ENCODE results near the gene CSRNP2.

The CSRNP2 gene

DNA sequence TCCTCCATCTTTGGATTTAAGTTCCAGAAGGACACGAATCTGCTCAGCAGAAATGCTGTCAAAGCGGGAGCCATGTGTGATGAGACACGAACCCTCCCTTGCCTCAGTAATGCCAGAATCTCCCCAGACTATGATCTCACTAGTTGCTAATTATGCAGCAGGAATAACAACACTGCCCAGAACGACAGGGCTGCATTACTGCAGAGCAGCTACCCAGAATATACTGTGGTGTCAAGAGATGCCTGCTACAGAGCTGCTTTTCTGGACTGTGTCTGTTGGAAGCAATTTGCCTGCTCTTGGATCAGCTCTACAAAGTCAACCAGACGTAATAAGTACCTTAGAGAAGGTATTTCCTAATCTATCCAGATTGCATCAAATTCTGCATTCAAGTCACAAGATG is 5.5 kb downstream of the CSRNP2 start:
- no peak for DNase-seq

DNA sequence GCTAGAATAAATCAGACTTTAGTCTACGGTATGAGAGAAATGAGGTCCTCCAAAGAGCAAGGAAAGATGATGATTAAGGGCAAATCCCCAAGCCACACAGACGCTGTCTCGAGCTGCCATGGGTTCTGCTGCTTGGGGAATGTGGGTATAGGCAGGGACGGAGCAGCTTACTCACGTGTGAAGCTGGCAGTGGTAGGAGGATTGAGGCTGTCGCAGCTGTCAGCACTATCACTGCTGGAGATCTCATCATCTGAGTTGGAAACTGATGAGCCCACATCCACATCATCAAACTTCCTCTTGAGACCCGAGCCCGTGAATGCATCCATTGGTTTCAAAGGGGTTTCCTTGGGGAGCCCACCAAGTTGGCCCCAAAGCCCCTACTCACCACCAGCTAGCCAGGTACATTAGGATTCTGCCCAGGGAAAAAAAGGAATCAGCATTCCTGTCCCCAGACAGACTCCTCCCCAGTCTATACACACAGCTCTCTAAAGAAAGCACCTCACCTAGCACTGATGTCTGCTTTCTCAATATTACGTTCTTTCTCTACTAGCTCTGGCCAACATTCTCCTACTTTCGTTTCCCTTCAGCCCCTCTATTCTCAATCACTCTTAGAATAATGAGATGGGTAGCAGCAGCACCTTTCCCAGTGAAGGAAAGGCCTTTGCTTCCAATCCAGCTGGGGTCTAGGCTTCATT is 7.0 kb downstream of the CSRNP2 start:
- DNase-seq, result no peak

DNA sequence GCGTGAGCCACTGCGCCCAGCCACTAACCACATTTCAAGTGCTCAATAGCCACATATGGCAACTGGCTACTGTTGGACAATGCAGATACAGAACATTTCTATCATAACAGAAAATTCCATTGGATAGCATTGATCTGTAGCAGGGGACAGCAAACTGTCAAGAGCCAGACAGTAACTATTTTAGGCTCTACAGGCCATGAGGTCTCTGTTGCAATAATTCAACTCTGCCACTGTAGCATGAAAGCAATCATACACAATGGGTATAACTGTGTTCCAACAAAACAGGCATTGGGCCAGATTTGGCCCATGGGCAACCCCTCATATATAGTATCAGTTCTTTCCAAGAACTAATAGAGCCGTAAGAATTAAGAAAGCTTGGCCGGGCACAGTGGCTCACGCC is 8.0 kb downstream of the CSRNP2 start:
- DNase-seq, result no peak

DNA sequence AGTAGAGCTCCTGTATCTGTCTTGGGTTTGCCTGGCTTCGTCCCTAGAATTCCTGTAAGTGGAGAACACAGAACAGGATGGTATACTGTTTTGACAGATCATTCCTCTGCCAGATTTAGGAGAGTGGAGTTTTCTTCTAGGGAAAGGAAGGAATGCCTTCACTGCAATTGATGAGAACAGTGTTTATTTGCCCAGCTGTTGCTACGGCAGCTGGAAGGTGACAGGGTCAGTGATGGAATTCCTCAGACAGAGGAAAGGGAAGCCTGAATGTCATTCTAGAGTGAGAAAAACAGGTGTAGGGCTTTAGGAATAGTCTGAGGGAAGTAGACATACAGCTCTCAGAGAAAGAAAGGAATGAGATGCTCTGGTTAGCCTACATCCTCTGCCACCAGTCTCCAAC is 11.7 kb downstream of the CSRNP2 start:
- DNase-seq, result no peak

DNA sequence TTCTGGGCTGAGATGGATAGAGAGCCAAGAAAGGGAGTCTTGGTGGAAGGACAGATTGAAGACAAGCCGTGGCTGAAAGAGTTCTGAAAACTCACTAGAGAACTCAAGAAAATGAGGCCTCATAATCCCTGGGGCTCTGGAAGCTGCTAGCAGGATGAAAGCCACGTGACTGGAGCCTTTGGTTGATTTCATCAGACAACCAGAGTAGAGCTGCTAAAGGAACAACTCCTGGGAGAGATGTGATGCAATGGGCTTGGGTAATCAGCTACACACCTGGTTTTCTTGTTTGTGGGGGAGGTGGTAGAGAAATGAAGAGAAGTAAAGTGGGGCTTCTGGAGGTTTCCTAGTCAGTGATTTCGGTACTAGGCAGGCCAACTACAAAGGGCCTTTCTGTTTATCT is 13.4 kb downstream of the CSRNP2 start:
- DNase-seq, result no peak

DNA sequence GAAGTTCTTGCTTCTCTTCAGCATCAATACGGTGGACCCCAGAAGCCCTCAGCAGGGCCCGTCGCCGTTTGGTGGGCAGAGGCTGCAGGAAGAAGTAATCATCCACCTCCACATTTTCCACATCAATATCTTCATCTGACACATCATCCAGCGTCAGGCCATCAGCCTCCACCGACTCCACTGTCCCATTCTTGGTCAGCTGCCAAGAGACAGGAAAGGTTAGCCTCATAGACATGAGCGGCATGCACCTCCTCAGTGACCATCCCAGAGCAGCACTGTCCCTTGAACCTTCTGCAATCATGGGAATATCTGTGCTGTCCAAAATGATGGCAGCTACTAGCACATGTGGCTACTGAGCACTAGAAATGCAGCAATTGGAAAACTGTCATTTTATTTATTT is 15.6 kb downstream of the CSRNP2 start:
- no peak for DNase-seq

DNA sequence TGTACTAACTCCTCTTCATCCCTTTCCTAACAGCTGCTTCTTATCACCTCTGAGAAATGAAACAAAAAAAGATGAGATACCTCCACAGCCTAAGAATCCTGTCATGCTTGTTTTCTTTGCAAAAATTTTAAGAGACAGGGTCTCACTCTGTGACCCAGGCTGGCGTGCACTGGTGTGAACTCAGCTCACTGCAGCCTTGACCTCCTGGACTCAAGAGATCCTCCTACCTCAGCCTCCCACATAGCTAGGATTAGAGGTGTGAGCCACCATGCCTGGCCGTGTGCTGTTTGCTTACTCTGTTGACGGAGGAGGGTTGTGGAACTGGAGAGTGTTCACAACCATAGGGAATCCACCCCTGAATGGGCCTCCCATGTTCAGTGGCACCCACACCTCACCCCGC is 16.2 kb downstream of the CSRNP2 start:
- DNase-seq, result no peak

DNA sequence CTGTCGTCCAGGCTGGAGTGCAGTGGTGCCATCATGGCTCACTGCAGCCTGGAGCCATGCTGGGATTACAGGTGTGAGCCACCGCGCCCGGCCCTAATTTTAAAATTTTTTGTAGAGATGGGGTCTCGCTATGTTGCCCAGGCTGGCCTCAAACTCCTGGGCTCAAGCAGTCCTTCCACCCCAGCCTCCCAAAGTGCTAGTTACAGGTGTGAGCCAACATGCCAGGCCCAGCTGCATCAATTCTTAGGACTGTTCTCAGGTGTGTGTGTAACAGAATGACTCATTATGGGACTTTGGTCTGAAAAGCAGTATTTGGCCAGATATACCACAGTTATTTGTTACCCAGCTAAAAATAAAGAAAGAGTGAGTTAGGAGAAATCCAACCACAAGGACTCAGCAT is 17.9 kb downstream of the CSRNP2 start:
- DNase-seq, result no peak

DNA sequence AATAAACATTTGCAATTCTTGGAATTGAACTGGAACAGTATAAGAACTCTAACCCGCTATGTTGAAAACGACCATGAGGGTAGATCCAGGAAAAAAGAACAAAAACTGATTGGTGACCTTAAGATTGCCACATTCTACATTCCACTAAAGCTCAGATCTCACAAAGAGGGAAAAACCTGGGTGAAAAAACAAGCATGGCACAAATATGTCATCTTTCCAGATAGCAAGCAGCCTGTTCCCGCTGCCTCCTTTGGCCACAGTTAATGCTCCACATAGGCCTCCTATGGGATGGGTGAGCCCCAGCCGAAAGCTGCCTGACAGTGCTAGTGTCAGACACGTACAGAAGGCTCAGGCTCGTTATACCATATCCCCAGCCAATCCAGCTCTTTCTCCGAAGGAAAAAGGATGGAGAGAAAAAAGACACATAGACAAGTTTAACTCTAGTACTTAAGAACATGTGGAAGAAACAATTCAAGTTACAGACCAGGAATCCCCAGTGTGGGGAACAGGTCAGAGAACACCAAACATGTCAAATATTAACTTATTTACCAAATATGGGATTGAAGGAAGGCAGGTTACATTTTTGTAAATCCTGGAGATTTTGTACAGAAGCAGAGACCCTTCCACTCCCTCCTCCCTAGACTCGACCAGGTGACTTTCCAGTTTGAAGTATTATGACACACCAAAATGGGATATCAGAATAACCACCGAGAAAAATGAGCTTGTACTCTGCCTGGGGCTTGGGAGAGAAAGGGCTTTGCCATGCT is 20.6 kb downstream of the CSRNP2 start:
- DNase-seq, result no peak

DNA sequence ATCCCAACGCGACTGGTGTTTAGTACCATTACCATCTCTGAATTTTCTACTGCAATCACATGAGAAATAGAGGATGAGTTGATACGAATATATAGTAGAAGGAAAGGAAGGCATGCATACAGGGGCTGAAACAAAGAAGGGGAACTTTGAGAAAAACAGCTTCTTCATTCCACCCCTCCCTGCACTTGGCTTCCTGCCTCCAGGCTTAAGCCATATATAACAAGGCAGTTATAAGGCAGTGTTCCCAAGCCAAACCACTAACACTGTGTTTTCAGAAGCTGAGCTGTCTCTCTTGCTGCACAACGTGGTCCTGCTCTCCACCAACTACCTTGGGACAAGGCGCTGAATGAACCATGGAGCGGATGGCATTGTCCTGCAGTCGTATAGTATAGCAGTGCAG is 24.3 kb downstream of the CSRNP2 start:
- DNase-seq, result no peak

DNA sequence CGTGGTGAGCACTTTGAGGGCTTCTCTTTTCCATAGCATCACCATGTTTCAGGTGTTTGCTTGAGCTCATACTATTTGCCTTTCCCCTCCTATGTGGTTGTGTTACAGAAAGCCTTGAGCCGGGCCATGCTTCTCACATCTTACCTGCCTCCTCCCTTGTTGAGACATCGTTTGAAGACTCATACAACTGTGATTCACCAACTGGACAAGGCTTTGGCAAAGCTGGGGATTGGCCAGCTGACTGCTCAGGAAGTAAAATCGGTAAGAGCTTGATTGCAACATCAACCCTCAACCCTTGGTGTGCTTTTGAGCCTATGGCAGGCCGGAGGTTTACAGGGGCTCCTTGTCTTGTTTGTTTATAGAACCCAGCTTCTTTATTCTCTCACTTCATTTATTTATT is 27.2 kb downstream of the CSRNP2 start:
- no peak for DNase-seq

DNA sequence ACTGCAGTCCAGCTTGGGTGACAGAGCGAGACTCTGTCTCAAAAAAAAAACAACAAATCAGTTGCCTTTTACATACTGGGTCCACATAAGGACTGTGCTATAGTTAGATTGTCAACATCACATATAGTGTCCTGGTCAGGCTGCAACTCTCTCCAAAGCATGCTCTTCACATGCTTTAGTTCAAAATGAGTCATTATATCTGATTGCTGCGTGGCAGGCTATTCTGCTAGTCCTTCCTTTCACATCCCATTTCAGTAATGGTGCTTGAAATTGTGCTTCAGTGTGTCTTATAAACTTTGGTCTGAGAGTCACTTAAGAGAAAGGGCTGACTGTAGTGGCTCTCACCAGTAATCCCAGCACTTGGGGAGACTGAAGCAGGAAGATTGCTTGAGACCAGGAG is 28.3 kb downstream of the CSRNP2 start:
- DNase-seq, result no peak

DNA sequence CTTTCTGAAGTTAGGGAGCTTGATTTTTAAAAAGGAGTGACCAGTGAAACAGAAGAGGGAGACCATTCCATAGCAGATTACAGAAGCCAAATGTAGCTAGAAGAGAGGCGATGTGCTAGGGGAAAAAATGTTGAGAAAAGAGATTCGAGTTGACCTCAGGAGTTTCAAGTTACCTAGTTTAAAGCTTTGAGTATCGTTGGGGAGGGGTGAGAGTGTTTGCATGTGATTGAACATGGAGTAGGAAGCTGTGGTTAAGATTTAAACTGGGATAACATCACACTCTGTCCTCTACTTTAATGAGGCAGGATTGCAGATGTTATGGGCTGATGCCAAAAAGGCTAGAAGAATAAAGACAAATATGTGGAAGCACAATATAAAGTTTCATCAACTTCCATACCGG is 31.6 kb downstream of the CSRNP2 start:
- no peak for DNase-seq

DNA sequence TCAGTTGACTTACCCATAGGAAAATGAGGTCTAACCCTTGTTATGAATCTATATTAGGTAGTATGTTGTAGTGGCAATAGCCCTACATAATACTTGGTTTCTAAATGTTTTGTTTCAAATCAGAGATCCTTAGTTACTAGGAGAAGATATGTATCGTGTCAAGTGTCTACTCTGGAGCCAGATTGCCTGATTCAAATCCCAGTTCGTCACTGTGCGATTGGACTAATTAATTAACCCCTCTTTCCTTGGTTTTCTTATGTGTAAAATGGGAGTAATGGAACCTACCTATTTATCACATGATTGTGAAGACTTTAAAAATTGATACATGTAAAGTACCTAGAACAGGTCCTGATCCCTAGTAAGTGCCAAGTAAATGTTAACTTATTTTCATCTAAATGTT is 33.9 kb downstream of the CSRNP2 start:
- DNase-seq, result no peak

DNA sequence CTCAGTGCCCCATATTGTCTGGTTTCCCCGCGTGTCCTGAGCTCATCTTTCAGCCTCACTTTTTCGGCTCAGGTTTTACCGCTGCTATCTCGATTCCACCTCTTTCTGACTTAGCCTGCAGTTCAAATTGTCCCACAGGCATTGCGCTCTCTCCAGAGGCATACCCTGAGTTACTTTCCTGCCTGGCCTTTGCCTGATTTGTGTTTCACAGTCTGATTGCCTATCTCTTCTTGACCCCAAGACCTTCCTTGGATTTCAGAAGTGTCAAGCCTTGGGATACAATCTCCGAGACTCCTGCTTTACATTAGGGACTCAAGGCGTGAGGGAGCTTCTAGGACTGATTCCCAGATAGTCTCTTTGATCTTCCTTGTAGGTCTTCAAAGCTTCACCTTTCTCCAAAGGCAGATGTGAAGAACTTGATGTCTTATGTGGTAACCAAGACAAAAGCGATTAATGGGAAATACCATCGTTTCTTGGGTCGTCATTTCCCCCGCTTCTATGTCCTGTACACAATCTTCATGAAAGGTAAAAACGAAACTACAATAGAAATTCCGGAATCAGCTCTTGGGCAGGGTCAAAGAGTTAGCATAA is 34.6 kb downstream of the CSRNP2 start:
- DNase-seq, result no peak

DNA sequence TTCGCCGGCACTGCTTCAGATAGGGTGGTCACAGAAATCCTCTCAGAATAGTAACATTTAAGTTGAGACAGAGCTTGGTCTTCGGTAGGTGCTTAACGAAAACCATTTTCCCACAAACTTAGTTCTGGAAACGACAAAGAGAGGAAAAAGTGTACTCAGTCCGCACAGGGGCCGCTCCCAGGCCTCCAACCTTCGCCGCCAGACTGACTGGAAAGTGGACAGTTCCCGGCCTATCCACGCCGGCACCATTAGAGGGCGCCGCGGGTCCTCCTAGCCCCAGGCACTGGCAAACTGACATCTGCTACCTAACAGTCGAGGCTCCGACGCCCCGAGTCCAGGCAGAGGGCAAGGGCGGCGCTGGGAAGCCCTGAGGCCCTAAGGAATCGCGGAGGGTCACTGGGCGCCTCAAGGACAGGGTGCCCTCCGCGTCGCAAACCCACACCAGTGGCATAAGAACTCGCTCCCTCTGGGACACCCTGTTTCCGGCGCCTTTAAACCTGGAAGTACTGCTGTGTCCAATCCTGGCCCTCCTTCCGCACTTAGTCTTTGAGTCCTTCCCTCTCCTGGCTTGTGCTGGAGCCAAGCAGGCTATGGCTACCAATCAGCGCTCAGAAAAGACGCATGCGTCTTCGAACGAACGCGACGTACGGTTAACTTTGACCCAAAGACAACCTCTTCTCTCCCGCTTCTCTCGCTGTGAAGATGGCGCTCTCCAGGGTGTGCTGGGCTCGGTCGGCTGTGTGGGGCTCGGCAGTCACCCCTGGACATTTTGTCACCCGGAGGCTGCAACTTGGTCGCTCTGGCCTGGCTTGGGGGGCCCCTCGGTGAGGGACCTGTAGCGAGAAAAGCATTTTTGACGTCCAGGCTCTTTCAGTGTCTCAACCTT is 35.5 kb downstream of the CSRNP2 start, which contains the start of gene LETMD1:
Gene LETMD1, plus strand, starts transcription at position 673 of the 886 bp plus-strand sequence. Its CDS starts 30 bp downstream, at position 703.
- peak; percentile 91 for DNase-seq

DNA sequence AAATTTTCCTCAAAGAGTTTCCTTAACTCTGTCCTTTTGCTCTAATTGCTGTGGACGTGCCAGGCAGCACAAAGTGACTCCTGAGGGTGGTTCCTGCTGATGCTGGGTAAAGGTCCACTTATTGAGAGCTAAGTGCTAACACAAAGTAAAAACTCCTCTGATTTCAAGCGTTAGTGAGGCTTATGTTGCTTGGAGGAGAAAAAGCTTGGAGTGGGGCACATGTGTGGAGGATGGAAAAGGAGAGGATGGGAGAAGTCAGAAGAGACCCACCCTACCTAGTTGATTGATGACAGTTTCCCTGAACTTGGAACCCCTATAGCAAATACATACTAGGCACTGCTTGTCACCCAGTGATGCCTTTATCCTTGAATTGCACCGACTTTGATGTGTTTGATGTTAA is 47.1 kb downstream of the CSRNP2 start:
- no peak for DNase-seq

DNA sequence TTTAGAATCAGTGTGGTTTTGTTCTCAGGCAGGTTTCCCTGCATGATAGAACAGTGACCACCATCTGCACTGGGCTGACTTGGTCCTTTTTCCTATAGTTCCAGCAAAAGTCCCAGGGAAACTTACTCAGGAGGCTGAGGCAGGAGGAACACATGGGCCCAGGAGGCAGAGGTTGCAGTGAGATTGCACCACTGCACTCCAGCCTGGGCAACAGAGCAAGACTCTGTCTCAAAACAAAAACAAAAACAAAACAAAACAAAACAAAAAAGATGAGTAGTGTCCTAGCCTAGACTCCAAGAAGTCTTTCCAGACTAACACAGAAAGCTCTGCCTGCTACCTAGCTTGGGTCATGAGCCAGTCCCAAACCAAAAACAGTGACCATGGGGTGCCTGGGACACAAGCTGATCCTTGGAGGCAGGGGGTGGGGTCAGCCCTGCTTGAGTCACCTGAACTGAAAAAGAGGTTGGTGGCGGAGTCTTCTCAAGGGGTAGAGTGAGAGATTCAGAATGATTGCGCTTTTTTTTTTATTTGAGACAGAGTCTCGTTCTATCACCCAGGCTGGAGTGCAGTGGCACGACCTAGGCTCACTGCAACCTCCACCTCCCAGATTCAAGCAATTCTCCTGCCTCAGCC is 49.8 kb downstream of the CSRNP2 start:
- no peak for DNase-seq

DNA sequence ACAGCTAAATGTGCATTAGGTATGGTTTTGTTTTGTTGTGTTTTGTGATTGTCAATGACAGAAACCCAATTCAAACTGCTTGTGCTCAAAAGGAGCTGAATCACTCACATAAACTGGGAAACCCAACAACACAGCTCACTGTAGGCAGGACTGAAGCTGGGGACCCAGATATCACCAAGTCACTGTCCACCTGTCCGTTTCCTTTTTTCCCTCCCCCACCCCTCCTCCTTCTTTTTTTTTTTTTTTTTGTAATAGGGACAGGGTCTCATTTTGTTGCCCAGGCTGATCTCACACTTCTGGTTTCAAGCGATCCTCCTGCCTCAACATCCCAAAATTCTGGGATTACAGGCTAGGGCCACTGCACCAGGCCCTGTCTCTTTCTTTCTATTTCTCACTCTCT is 50.3 kb downstream of the CSRNP2 start:
- DNase-seq, result no peak

DNA sequence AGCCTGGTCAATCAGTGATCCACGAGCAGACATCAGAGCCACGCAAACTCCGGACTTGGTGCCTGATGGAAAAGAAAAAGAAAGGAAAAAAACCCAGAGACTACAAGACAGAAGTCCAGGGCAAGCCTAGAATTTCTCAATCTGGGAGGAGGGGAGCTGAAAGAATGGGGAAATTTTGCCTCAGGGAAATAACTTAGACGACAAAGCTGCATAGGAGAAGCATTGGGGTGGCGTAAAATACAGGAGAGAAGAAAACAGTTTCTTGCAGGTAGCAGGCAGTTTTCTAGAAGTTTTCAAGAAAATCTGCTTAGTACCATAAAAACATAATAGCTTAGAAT is 54.6 kb downstream of the CSRNP2 start:
- no peak for DNase-seq

DNA sequence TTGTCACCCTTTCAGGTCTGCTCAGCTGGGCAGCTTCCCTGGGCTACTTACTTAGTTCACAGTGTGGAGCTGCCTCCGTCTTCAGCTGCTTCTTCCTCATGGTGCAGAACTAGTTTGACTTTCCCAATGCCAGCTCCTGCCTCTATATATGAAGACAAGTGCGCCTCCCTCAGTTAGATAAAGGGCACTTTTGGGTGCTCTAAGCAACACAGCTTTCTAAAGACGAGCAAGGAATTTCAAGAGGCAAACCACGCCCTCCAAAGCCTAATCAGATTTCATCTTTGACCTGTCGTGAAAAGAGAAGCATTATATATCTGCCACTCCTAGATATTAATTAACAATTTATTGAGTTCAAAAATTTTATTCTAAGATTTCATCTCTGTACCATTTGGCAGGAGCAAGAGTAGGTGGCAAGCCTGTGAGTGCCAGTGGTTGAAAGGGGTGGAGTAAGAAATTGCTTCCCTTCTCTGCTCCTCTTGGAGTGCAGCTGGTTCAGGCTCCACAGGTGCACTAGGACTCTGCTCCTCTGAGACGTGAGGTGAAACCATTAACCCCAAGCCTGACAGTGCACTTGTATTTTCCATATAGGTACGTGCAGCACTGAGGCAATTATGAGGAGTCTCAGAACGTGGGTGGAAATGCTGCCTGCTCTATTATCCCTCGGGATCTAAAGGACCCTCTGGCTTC is 55.1 kb downstream of the CSRNP2 start:
- DNase-seq, result no peak

DNA sequence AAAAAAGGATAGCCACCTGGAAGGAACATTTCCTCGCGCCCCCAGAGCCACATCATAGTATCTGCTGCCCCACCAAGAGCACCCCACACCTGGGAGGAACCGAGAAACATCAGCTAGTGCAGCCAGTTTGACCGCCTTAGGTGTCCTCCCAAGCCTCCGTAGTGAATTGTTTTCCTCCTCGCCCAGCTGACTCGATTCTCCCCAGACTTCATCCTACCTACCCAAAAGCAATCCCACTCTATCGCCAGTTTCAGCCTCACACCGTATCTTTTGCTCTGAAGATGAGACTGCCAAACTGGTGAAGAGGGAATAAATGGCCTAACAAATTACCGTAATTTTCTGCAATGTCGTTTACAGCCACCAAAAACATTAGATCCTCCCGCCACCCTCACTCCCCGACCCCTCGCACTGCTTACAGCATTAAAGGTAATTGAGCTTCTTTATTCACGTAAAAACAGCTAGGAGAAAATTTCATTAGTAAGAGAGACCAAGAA is 56.0 kb downstream of the CSRNP2 start:
- no peak for DNase-seq

Measured in activated T-cell treated with anti-CD3 and anti-CD28 coated beads, Interleukin-2, amount 50 U/mL, for 1 hour (primary cell).